ENCODE data around the gene UGT1A8.

- TF ChIP-seq CTCF (IDR thresholded peaks at IDR 0.05 in 8 of 11, conservative IDR thresholded peaks at IDR 0.05 in 3 of 11) = peak; percentile 48 to 88 (median 80)
- TF ChIP-seq POLR2A (IDR thresholded peaks at IDR 0.05) = no peak
Measured at GRCh38 chr2:233711312-233712008, 94.0 kb downstream of the UGT1A8 start.

All from spleen (tissue), 7 donors.